HPDE6-E6E7 (cell line): ENCODE measurements around the gene TMEM50B.
"Not testable (repeated sequence)": the region's sequence is repeated elsewhere in the genome, so short reads cannot be mapped to it uniquely, and the experiment has no call there.

Experiments used
- DNase-seq: peaks from one replicate; pipeline ENCODE4 v3.0.0; 2011; ENCODE audit warnings: missing footprints; ENCODE audit errors: extremely low spot score

The TMEM50B gene

GRCh38 chr21:33479679-33480480, at the start of gene TMEM50B:
Gene TMEM50B, minus strand, starts transcription at chr21:33479974. Its CDS starts 11,089 bp downstream, at chr21:33468885.
- peak; percentile 97 for DNase-seq

- no peak for DNase-seq
Observed at GRCh38 chr21:33522953-33523349, 43.2 kb upstream of the TMEM50B start.

- no peak for DNase-seq
Observed at GRCh38 chr21:33522297-33522952, 42.7 kb upstream of the TMEM50B start.

GRCh38 chr21:33518899-33519298, 39.1 kb upstream of the TMEM50B start:
- DNase-seq = no peak

- no peak for DNase-seq
Observed at GRCh38 chr21:33514229-33514628, 34.5 kb upstream of the TMEM50B start.

GRCh38 chr21:33512481-33512880, 32.7 kb upstream of the TMEM50B start:
- no peak for DNase-seq

- no peak for DNase-seq
Observed at GRCh38 chr21:33511639-33512038, 31.9 kb upstream of the TMEM50B start.

GRCh38 chr21:33510826-33511225, 31.1 kb upstream of the TMEM50B start:
- DNase-seq = no peak

- not testable (repeated sequence) for DNase-seq
Observed at GRCh38 chr21:33507003-33507402, 27.2 kb upstream of the TMEM50B start.

- DNase-seq = no peak
Observed at GRCh38 chr21:33505833-33506232, 26.1 kb upstream of the TMEM50B start.

GRCh38 chr21:33496345-33496744, 16.6 kb upstream of the TMEM50B start:
- no peak for DNase-seq

- DNase-seq = no peak
Observed at GRCh38 chr21:33495743-33496142, 16.0 kb upstream of the TMEM50B start.

- DNase-seq = no peak
Observed at GRCh38 chr21:33493756-33494155, 14.0 kb upstream of the TMEM50B start.

GRCh38 chr21:33492571-33492970, 12.8 kb upstream of the TMEM50B start:
- DNase-seq = no peak

GRCh38 chr21:33491373-33492102, 11.8 kb upstream of the TMEM50B start, which contains the start of gene DNAJC28:
Gene DNAJC28, minus strand, starts transcription at chr21:33491716. Its CDS starts 2,323 bp downstream, at chr21:33489393.
- DNase-seq = peak; percentile 96

- no peak for DNase-seq
Observed at GRCh38 chr21:33490991-33491372, 11.2 kb upstream of the TMEM50B start.

- DNase-seq = no peak
Observed at GRCh38 chr21:33488936-33489335, 9.2 kb upstream of the TMEM50B start.

- no peak for DNase-seq
Observed at GRCh38 chr21:33487996-33488395, 8.2 kb upstream of the TMEM50B start.

- DNase-seq = no peak
Observed at GRCh38 chr21:33481314-33481943, 1.7 kb upstream of the TMEM50B start.

- DNase-seq = no peak
Observed at GRCh38 chr21:33480481-33481103, 818 bp upstream of the TMEM50B start.

GRCh38 chr21:33478935-33479678, 667 bp downstream of the TMEM50B start:
- DNase-seq = peak; percentile 13
